Esophagus muscularis mucosa (tissue), 4 donors: ENCODE data around the gene CNTNAP2.

Experiments
- CTCF ChIP-seq, 3 experiments: fragments of 200-600 bp in 2 of 3; fragments of 450-650 bp in 1 of 3; sonication (generic) in 2 of 3; IDR thresholded peaks; one replicate each; pipeline ENCODE4 v1.5.1; 2017 to 2019; ENCODE audit warnings: antibody characterized with exemption in 3 of 3, mild to moderate bottlenecking in 2 of 3, moderate library complexity in 1 of 3
- EP300 ChIP-seq: sonication (generic); formaldehyde crosslinking; IDR thresholded peaks from one replicate; pipeline ENCODE4 v1.6.1; 2017; ENCODE audit warnings: antibody characterized with exemption
- POLR2A ChIP-seq: fragments of 450-650 bp; IDR thresholded peaks from one replicate; pipeline ENCODE4 v1.6.1; 2017; ENCODE audit warnings: antibody characterized with exemption, moderate library complexity, mild to moderate bottlenecking, low read depth
- POLR2AphosphoS5 ChIP-seq, 2 donors: sonication (generic); formaldehyde crosslinking; IDR thresholded peaks; one replicate each; pipeline ENCODE4 v1.6.1; 2017; ENCODE audit warnings: antibody characterized with exemption in 2 of 2

GRCh38 chr7:148050492-148051158 lies 1934.0 kb downstream of the CNTNAP2 start:
- TF ChIP-seq POLR2A (no peak), CTCF (IDR thresholded peaks at IDR 0.05) (no peak), POLR2AphosphoS5 (IDR thresholded peaks at IDR 0.05) (no peak), EP300 (no peak)
